Duodenal mucosa (tissue), 2 donors: ENCODE results near the gene C3orf18.
A peak's percentile ranks its signal among the peaks of the same experiment; 100 is the strongest.

ENCODE experiments used
- H3K27ac ChIP-seq: one replicate; pipeline ENCODE4 v1.7.0; 2013; ENCODE audit warnings: low read depth, low read length
- H3K27me3 ChIP-seq, 2 donors: one replicate each; pipeline ENCODE4 v1.7.0; 2013; ENCODE audit warnings: low read length in 2 of 2, control low read depth in 1 of 2; ENCODE audit not compliant: insufficient read depth in 2 of 2, control insufficient read depth in 1 of 2
- H3K36me3 ChIP-seq, 2 donors: one replicate each; pipeline ENCODE4 v1.7.0; 2013; ENCODE audit warnings: low read length in 2 of 2, control low read depth in 1 of 2; ENCODE audit not compliant: insufficient read depth in 2 of 2, control insufficient read depth in 1 of 2
- H3K4me1 ChIP-seq, 2 donors: one replicate each; pipeline ENCODE4 v1.7.0; 2013; ENCODE audit warnings: low read length in 2 of 2, control low read depth in 1 of 2; ENCODE audit not compliant: insufficient read depth in 2 of 2, control insufficient read depth in 1 of 2
- H3K4me3 ChIP-seq, 2 donors: one replicate each; pipeline ENCODE4 v1.7.0; 2013; ENCODE audit warnings: low read length in 2 of 2, low read depth in 1 of 2
- H3K9ac ChIP-seq, 2 donors: one replicate each; pipeline ENCODE4 v1.7.0; 2013; ENCODE audit warnings: low read length in 2 of 2, low read depth in 1 of 2
- H3K9me3 ChIP-seq, 2 donors: one replicate each; pipeline ENCODE4 v1.7.0; 2013; ENCODE audit warnings: low read length in 2 of 2, control low read depth in 1 of 2; ENCODE audit not compliant: control insufficient read depth in 1 of 2

C3orf18 gene

DNA sequence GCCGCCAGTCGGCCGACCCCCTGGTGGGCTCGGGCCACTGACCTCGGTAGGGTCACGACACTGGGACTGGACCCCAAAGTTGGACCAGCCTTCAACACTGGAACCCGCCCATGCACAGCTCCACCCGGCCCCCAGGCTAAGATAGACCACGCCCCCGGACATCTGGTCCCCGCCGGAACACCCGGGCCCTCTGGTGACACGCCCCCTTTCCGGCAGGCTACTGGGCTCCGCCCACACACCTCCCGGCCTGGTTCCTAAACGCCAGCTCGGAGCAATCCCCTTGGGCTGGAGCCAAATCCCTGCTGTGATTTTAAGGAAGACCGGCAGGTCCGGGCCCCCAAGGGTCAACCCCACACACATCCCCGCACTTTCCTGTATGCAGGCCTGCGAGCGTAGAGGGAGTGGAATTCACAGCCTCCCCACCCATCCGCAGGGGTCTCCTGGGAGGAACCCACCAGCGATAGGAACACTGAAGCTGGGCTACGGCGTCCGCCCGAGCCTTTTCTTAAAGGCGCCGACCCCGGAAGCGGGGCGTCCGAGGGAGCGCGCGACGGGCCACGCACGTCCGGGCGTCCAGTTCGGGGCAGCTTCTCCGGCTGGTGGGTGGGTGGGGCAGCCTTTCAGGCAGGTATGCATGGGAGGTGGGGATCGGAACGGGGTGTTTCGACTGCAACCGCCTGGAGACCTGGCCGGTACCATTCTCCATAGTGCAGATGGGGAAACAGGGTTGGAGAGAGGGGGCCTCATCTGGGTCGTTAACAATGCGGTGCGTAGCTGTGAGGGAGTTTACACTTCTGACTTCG lies 1.6 kb upstream of the C3orf18 start, which contains the start of gene HEMK1:
TSS of gene HEMK1 (plus strand) at position 576 of the 803 bp plus-strand sequence. CDS start 1,583 bp downstream, outside the sequence.
- peaks cover 2 to 3% of the 10 kb centered on the region in 2 donors for H3K27me3 ChIP-seq
- H3K36me3 ChIP-seq: peaks cover 0 to 4% of the 10 kb centered on the region in 2 donors
- peak within 1 kb of the TSS; percentile 90 to 98 for H3K4me3 ChIP-seq
- peak within 1 kb of the TSS; percentile 89 for H3K27ac ChIP-seq
- no peaks in the 10 kb centered on the region for H3K9me3 ChIP-seq
- H3K4me1 ChIP-seq: peaks cover 33 to 46% of the 10 kb centered on the region in 2 donors
- peak within 1 kb of the TSS; percentile 92 to 96 for H3K9ac ChIP-seq

- no peaks in the 10 kb centered on the region for H3K36me3 ChIP-seq
- H3K9me3 ChIP-seq: no peaks in the 10 kb centered on the region
- peaks cover 21 to 29% of the 10 kb centered on the region in 2 donors for H3K4me1 ChIP-seq
- H3K27me3 ChIP-seq: peaks cover 2 to 3% of the 10 kb centered on the region in 2 donors
- peak overlapping the region; percentile 16 to 42 for H3K9ac ChIP-seq
- peak overlapping the region; percentile 90 to 98 for H3K4me3 ChIP-seq
- H3K27ac ChIP-seq: no peak overlapping the region
Observed at GRCh38 chr3:50567011-50567385, 549 bp downstream of the C3orf18 start.

GRCh38 chr3:50564321-50564720 lies 3.2 kb downstream of the C3orf18 start:
- Histone ChIP-seq H3K27me3 (peaks cover 2 to 3% of the 10 kb centered on the region in 2 donors), H3K9ac (no peak overlapping the region), H3K4me1 (peaks cover 12 to 20% of the 10 kb centered on the region in 2 donors), H3K4me3 (no peak overlapping the region), H3K27ac (no peak overlapping the region), H3K9me3 (no peaks in the 10 kb centered on the region), H3K36me3 (no peaks in the 10 kb centered on the region)

DNA sequence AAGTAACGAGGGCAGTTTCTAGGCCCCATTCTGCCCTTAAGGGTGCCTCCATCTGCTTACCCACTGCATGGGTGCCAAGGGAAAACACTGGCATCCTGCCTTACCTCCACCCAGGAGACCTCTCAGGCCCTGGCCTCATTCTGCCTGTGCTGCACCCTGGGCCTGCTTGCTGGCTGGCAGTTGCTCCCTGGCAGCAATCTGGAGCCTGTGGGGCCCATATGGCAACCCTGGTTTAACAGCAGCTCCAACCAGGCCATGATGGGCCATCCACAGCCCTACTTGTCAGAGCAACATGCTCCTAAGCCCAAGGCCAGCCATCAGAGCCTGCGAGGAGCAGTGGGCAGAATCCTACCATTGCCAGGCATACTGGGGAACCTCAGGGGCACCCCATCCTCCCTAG lies 3.7 kb downstream of the C3orf18 start:
- no peak overlapping the region for H3K4me3 ChIP-seq
- H3K9ac ChIP-seq: no peak overlapping the region
- H3K4me1 ChIP-seq: peaks cover 12 to 20% of the 10 kb centered on the region in 2 donors
- H3K9me3 ChIP-seq: no peaks in the 10 kb centered on the region
- H3K36me3 ChIP-seq: no peaks in the 10 kb centered on the region
- H3K27ac ChIP-seq: no peak overlapping the region
- H3K27me3 ChIP-seq: peaks cover 2 to 3% of the 10 kb centered on the region in 2 donors

GRCh38 chr3:50562861-50563260 lies 4.7 kb downstream of the C3orf18 start:
- Histone ChIP-seq H3K9ac (no peak overlapping the region), H3K4me3 (no peak overlapping the region), H3K27me3 (peaks cover 2 to 3% of the 10 kb centered on the region in 2 donors), H3K4me1 (peaks cover 7 to 12% of the 10 kb centered on the region in 2 donors), H3K9me3 (no peaks in the 10 kb centered on the region), H3K36me3 (no peaks in the 10 kb centered on the region), H3K27ac (no peak overlapping the region)

- H3K9ac ChIP-seq: no peak overlapping the region
Observed at GRCh38 chr3:50559702-50560101, 7.8 kb downstream of the C3orf18 start.

DNA sequence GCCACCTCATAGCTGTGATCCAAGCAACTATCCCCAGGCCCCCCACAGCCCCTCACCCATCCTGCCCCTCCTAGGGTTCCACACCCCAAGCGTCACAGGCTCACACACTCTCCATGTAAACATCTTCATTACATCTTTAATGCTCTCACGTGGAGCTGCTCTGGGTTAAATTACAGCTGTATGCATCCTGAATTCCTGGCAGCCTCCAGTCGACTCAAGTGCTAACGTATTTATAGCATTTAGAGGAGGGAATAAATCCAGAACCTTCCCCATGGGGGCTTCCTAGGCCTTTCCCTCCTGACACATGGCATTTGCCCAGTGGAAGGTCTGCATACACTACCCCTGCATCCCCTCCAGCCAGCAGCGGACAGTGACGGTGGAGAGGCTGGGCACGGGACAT lies 9.6 kb downstream of the C3orf18 start:
- Histone ChIP-seq H3K27me3 (no peaks in the 10 kb centered on the region), H3K36me3 (no peaks in the 10 kb centered on the region), H3K27ac (no peak overlapping the region), H3K9ac (no peak overlapping the region), H3K4me3 (no peak overlapping the region), H3K9me3 (no peaks in the 10 kb centered on the region), H3K4me1 (no peaks in the 10 kb centered on the region)

More at GRCh38 chr3:50559702-50560101, 7.8 kb downstream of the C3orf18 start:
- Histone ChIP-seq H3K27me3 (no peaks in the 10 kb centered on the region), H3K4me1 (no peaks in the 10 kb centered on the region), H3K4me3 (no peak overlapping the region), H3K27ac (no peak overlapping the region), H3K9me3 (no peaks in the 10 kb centered on the region), H3K36me3 (no peaks in the 10 kb centered on the region)

DNA sequence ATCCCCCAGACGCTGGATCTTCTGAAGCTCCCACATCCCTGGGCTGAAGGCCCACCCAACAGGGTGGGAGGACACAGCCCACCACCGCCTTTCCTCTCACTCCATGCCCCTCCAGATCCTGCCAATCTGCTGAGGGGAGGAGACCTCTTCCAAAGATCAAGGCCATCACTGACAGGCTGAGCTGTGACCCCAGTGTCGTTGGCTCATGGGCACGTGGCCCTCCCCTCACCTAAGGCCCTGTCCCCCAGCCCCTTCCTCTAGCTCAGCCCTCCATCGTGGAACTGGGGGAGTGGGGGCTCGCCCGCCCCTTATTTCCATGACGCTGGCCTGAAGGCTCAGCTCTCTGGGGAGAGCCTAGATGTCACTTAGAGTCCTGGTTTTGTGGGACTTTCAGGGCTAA lies 10.4 kb downstream of the C3orf18 start:
- H3K4me1 ChIP-seq: no peaks in the 10 kb centered on the region
- no peak overlapping the region for H3K27ac ChIP-seq
- H3K9me3 ChIP-seq: no peaks in the 10 kb centered on the region
- H3K27me3 ChIP-seq: no peaks in the 10 kb centered on the region
- no peaks in the 10 kb centered on the region for H3K36me3 ChIP-seq
- no peak overlapping the region for H3K9ac ChIP-seq
- no peak overlapping the region for H3K4me3 ChIP-seq

GRCh38 chr3:50554553-50554952 lies 13.0 kb downstream of the C3orf18 start:
- H3K9ac ChIP-seq: no peak overlapping the region
- no peak overlapping the region for H3K4me3 ChIP-seq
- no peaks in the 10 kb centered on the region for H3K36me3 ChIP-seq
- no peaks in the 10 kb centered on the region for H3K9me3 ChIP-seq
- H3K4me1 ChIP-seq: no peaks in the 10 kb centered on the region
- no peak overlapping the region for H3K27ac ChIP-seq
- H3K27me3 ChIP-seq: no peaks in the 10 kb centered on the region

DNA sequence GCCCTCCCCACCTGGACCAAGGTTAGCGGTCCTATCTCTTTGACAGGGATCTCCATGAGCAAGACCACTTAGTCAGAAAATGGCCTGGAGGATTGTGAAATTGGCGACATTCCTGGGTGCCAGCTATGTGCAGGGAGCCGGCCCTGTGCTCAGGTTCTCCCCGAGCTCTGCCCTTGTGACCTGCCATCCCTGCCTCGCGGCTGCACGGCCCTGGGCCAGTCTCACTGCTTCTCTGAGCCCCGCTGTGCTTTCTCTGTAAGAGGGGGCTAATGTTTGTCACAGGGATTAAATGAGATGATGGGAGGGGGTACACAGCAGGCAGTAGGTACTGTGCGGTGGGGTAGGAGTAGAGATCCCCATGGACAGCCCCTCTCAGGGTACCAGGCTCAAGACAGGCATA lies 14.9 kb downstream of the C3orf18 start:
- Histone ChIP-seq H3K36me3 (no peaks in the 10 kb centered on the region), H3K27ac (no peak overlapping the region), H3K9me3 (no peaks in the 10 kb centered on the region), H3K4me1 (no peaks in the 10 kb centered on the region), H3K27me3 (no peaks in the 10 kb centered on the region), H3K9ac (no peak overlapping the region), H3K4me3 (no peak overlapping the region)
